Liver (tissue), 9 donors: ENCODE data around the gene LAD1. TPM values are rescaled to one million over a fixed set of nuclear protein-coding genes. Genes with fewer than 3 reads are reported as not detected.

Experiments
- DNase-seq: peaks from one replicate; pipeline ENCODE4 v3.0.0-alpha.2; 2017; ENCODE audit warnings: low spot score
- H3K27ac ChIP-seq, 2 donors: one replicate each; pipeline ENCODE4 v1.7.0; 2013; ENCODE audit warnings: inconsistent platforms in 2 of 2, low read length in 2 of 2, control low read depth in 1 of 2, low read depth in 1 of 2, mild to moderate bottlenecking in 1 of 2
- H3K27me3 ChIP-seq, 4 donors: one replicate each; pipeline versions ENCODE4 v1.6.1 to v1.7.0; 2013; ENCODE audit warnings: low read length in 3 of 4, inconsistent platforms in 1 of 4, mild to moderate bottlenecking in 1 of 4, moderate library complexity in 1 of 4; ENCODE audit not compliant: control insufficient read depth in 4 of 4, insufficient read depth in 4 of 4
- H3K36me3 ChIP-seq, 4 donors: one replicate each; pipeline versions ENCODE4 v1.6.1 to v1.7.0; 2013; ENCODE audit warnings: low read length in 3 of 4, mild to moderate bottlenecking in 3 of 4, low read depth in 1 of 4, moderate library complexity in 1 of 4; ENCODE audit not compliant: control insufficient read depth in 4 of 4, insufficient read depth in 3 of 4
- H3K4me1 ChIP-seq, 4 donors: one replicate each; pipeline versions ENCODE4 v1.6.1 to v1.7.0; 2013; ENCODE audit warnings: low read length in 3 of 4, mild to moderate bottlenecking in 3 of 4, moderate library complexity in 1 of 4; ENCODE audit not compliant: control insufficient read depth in 4 of 4, insufficient read depth in 4 of 4
- H3K4me3 ChIP-seq, 3 donors: one replicate each; pipeline versions ENCODE4 v1.6.1 to v1.7.0; 2013; ENCODE audit warnings: low read length in 3 of 3, control low read depth in 1 of 3, low read depth in 1 of 3, mild to moderate bottlenecking in 1 of 3
- H3K9ac ChIP-seq, 2 donors: one replicate each; pipeline ENCODE4 v1.7.0; 2013; ENCODE audit warnings: low read length in 2 of 2, mild to moderate bottlenecking in 2 of 2, moderate library complexity in 2 of 2, control low read depth in 1 of 2, low read depth in 1 of 2
- H3K9me3 ChIP-seq, 4 donors: one replicate each; pipeline versions ENCODE4 v1.6.1 to v1.7.0; 2013; ENCODE audit warnings: low read length in 3 of 4; ENCODE audit not compliant: control insufficient read depth in 4 of 4
- CTCF ChIP-seq: fragments of 150-350 bp; IDR thresholded peaks from 2 replicates; pipeline ENCODE4 v1.5.1; 2017; ENCODE audit warnings: improper control_type of control experiment, low read depth, low read length; ENCODE audit not compliant: missing input control
- EGR1 ChIP-seq, 2 donors: IDR thresholded peaks; 2 replicates each; pipeline ENCODE4 v1.6.1; 2016 to 2018; ENCODE audit warnings: antibody characterized with exemption in 2 of 2, low read depth in 2 of 2
- FOXA1 ChIP-seq: IDR thresholded peaks from 2 replicates; pipeline ENCODE4 v1.6.1; 2016; ENCODE audit warnings: antibody characterized with exemption
- FOXA2 ChIP-seq: IDR thresholded peaks from 2 replicates; pipeline ENCODE4 v1.6.1; 2016; ENCODE audit warnings: antibody characterized with exemption
- GABPA ChIP-seq, 2 donors: IDR thresholded peaks in 1 of 2; conservative IDR thresholded peaks in 1 of 2; 2 replicates each; pipeline ENCODE4 v1.6.1; 2016; ENCODE audit warnings: antibody characterized with exemption in 2 of 2, mild to moderate bottlenecking in 1 of 2, moderate library complexity in 1 of 2
- HNF4A ChIP-seq, 2 donors: conservative IDR thresholded peaks; 2 replicates each; pipeline ENCODE4 v1.6.1; 2016; ENCODE audit warnings: antibody characterized with exemption in 2 of 2, mild to moderate bottlenecking in 2 of 2
- HNF4G ChIP-seq: IDR thresholded peaks from 2 replicates; pipeline ENCODE4 v1.6.1; 2016; ENCODE audit warnings: antibody characterized with exemption
- JUND ChIP-seq, 2 donors: IDR thresholded peaks; 2 replicates each; pipeline ENCODE4 v1.6.1; 2016; ENCODE audit warnings: antibody characterized with exemption in 2 of 2
- MAX ChIP-seq: IDR thresholded peaks from 2 replicates; pipeline ENCODE4 v1.6.1; 2016; ENCODE audit warnings: antibody characterized with exemption
- NR2F2 ChIP-seq: IDR thresholded peaks from 2 replicates; pipeline ENCODE4 v1.6.1; 2016; ENCODE audit warnings: antibody characterized with exemption
- RAD21 ChIP-seq, 2 donors: IDR thresholded peaks; 2 replicates each; pipeline ENCODE4 v1.6.1; 2016; ENCODE audit warnings: antibody characterized with exemption in 2 of 2, mild to moderate bottlenecking in 2 of 2
- REST ChIP-seq: IDR thresholded peaks from 2 replicates; pipeline ENCODE4 v1.6.1; 2016; ENCODE audit warnings: antibody characterized with exemption, mild to moderate bottlenecking
- RXRA ChIP-seq, 2 donors: IDR thresholded peaks; 2 replicates each; pipeline ENCODE4 v1.6.1; 2017 to 2018; ENCODE audit warnings: antibody characterized with exemption in 2 of 2, mild to moderate bottlenecking in 1 of 2
- SP1 ChIP-seq: IDR thresholded peaks from 2 replicates; pipeline ENCODE4 v1.6.1; 2018; ENCODE audit warnings: antibody characterized with exemption, mild to moderate bottlenecking
- TAF1 ChIP-seq: conservative IDR thresholded peaks from 2 replicates; pipeline ENCODE4 v1.6.1; 2016; ENCODE audit warnings: antibody characterized with exemption, mild to moderate bottlenecking
- YY1 ChIP-seq: IDR thresholded peaks from 2 replicates; pipeline ENCODE4 v1.6.1; 2016; ENCODE audit warnings: antibody characterized with exemption, mild to moderate bottlenecking
- ZBTB33 ChIP-seq: IDR thresholded peaks from 2 replicates; pipeline ENCODE4 v1.6.1; 2016; ENCODE audit warnings: antibody characterized with exemption
- WGBS: extraction: QIAGEN DNeasy Blood & Tissue Kit; methylation state at CpG from one replicate; pipeline ENCODE4 v1.1.7; 2013; 5-methylcytosine and 5-hydroxymethylcytosine counted together
- polyA plus RNA-seq, 2 donors: library from polyadenylated mRNA; stranded (reverse) in 1 of 2; unstranded in 1 of 2; fragments of 200-250 nt in 1 of 2; fragments of >200 nt in 1 of 2; fragmentation: Nextera tagmentation in 1 of 2; extraction: Ambion mirVana in 1 of 2; gene quantifications; one replicate each; pipeline versions ENCODE4 v1.2.1 to v1.2.3, GENCODE V29; 2013 to 2015
- total RNA-seq, 2 donors: library from RNA; depleted of rRNA; stranded (reverse); fragments of >200 nt; gene quantifications; one replicate each; pipeline ENCODE4 v1.2.3, GENCODE V29; 2014
- TF ChIP-seq, protein P1 (sequence below): IDR thresholded peaks from 2 replicates; pipeline ENCODE4 v1.6.1; 2016; ENCODE audit warnings: antibody characterized with exemption
- donor health status: healthy.
- donor health status: healthy.
- donor health status: healthy.
- donor health status: healthy.
- donor health status: healthy.

LAD1 gene
- total and polyA plus RNA-seq, 4 donors = 3.4 to 13.7 (median 8.5) TPM

- H3K9ac ChIP-seq = no peak overlapping the region
- H3K27me3 ChIP-seq = no peaks in the 10 kb centered on the region
- H3K9me3 ChIP-seq = no peaks in the 10 kb centered on the region
- DNase-seq = no peak
- peaks cover 0 to 5% (median 1%) of the 10 kb centered on the region in 4 donors for H3K36me3 ChIP-seq
- peaks cover 5 to 14% (median 10%) of the 10 kb centered on the region in 4 donors for H3K4me1 ChIP-seq
- 79% methylated on average over 8 of the region's 8 CpGs for WGBS
- no peak overlapping the region for H3K4me3 ChIP-seq
- no peak for TF ChIP-seq FOXA1
- no peak for TF ChIP-seq GABPA (IDR thresholded peaks at IDR 0.05 in 1 of 2, conservative IDR thresholded peaks at IDR 0.05 in 1 of 2)
- no peak for TF ChIP-seq TAF1
- no peak for TF ChIP-seq EGR1 (IDR thresholded peaks at IDR 0.05; ENCODE audit: low read depth in 2 of 2)
- no peak for TF ChIP-seq MAX
- no peak for TF ChIP-seq SP1
- TF ChIP-seq REST = no peak
- TF ChIP-seq, protein P1, sequence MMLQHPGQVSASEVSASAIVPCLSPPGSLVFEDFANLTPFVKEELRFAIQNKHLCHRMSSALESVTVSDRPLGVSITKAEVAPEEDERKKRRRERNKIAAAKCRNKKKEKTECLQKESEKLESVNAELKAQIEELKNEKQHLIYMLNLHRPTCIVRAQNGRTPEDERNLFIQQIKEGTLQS = no peak
- no peak for TF ChIP-seq CTCF
- no peak for TF ChIP-seq HNF4A (conservative IDR thresholded peaks at IDR 0.05)
- TF ChIP-seq YY1 = no peak
- TF ChIP-seq FOXA2 = no peak
- no peak for TF ChIP-seq ZBTB33
- TF ChIP-seq JUND (IDR thresholded peaks at IDR 0.05) = no peak
- TF ChIP-seq RXRA (IDR thresholded peaks at IDR 0.05) = no peak
- no peak for TF ChIP-seq HNF4G
- TF ChIP-seq NR2F2 = no peak
- H3K27ac ChIP-seq = no peak overlapping the region
These were observed 10.3 kb upstream of the LAD1 start for GRCh38 chr1:201409440-201409839.

DNA sequence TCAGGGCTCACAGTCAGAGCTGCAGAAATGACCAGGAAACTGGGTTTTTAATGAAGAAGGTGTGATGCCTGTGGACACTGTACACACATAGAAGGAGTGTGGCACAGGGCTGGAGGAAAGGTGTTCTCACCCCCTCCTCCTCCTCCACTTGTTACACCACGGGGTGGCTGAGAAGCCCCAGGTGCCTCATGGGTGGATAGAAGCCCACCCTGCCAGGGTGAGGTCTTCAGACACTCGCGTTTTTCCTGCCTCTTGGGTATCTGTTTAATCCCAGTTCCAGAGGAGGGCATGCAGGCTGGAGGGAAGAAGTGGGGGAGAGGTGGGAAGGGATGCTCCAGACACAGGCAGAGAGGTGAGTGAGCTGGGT, 9.7 kb upstream of the LAD1 start:
- H3K27ac ChIP-seq = no peak overlapping the region
- peaks cover 7 to 17% (median 12%) of the 10 kb centered on the region in 4 donors for H3K4me1 ChIP-seq
- no peak overlapping the region for H3K9ac ChIP-seq
- no peaks in the 10 kb centered on the region for H3K9me3 ChIP-seq
- H3K4me3 ChIP-seq = no peak overlapping the region
- DNase-seq = no peak
- 84% methylated on average over 3 of the region's 3 CpGs for WGBS
- TF ChIP-seq TAF1 = no peak
- TF ChIP-seq RAD21 (IDR thresholded peaks at IDR 0.05) = no peak
- H3K36me3 ChIP-seq = peaks cover 0 to 5% (median 1%) of the 10 kb centered on the region in 4 donors
- H3K27me3 ChIP-seq = no peaks in the 10 kb centered on the region
